Ovary (tissue), 9 donors: Measurements from ENCODE around the gene GRIPAP1. TPM values are rescaled to one million over a fixed set of nuclear protein-coding genes. Genes with fewer than 3 reads are reported as not detected.

Experiments used
- DNase-seq, 5 donors: peaks; one replicate each; pipeline ENCODE4 v3.0.0-alpha.2; 2019 to 2020
- H3K27ac ChIP-seq, 2 donors: fragments of 200-600 bp; one replicate each; pipeline versions ENCODE4 v1.5.1 to v1.8.0; 2019 to 2022
- H3K27me3 ChIP-seq: fragments of 200-600 bp; one replicate; pipeline ENCODE4 v1.8.0; 2022
- H3K36me3 ChIP-seq: fragments of 200-600 bp; sonication (generic); one replicate; pipeline ENCODE4 v1.5.1; 2019
- H3K4me1 ChIP-seq: one replicate; pipeline ENCODE4 v1.8.1; 2013; ENCODE audit warnings: mild to moderate bottlenecking, moderate library complexity; ENCODE audit not compliant: insufficient read depth
- H3K4me3 ChIP-seq: fragments of 200-600 bp; sonication (generic); one replicate; pipeline ENCODE4 v1.5.1; 2017
- H3K9me3 ChIP-seq, 2 donors: fragments of 200-600 bp in 1 of 2; sonication (generic) in 1 of 2; one replicate each; pipeline versions ENCODE4 v1.5.1 to v1.8.1; 2013 to 2019; ENCODE audit warnings: mild to moderate bottlenecking in 1 of 2, moderate library complexity in 1 of 2
- EP300 ChIP-seq: sonication (generic); formaldehyde crosslinking; IDR thresholded peaks from one replicate; pipeline ENCODE4 v1.6.1; 2017; ENCODE audit warnings: antibody characterized with exemption
- POLR2A ChIP-seq: fragments of 450-650 bp; IDR thresholded peaks from one replicate; pipeline ENCODE4 v1.6.1; 2017; ENCODE audit warnings: antibody characterized with exemption, mild to moderate bottlenecking, moderate library complexity
- WGBS, 3 donors: extraction: QIAGEN DNeasy Blood & Tissue Kit in 1 of 3; methylation state at CpG; one replicate each; pipeline versions ENCODE4 v1.1.5 to v1.1.7; 2013 to 2017; 5-methylcytosine and 5-hydroxymethylcytosine counted together
- intact Hi-C, 4 donors: fragments of 100-400 bp; cut with DNase I; formaldehyde crosslinking; loops; one replicate each; pipeline versions ENCODE4 v1.11.0 to v1.15.1; 2022 to 2023
- polyA plus RNA-seq, 2 donors: library from polyadenylated mRNA; stranded (reverse); fragments of 200-250 nt in 1 of 2; fragments of 350-450 nt in 1 of 2; fragmentation: Illumina TruSeq in 1 of 2; extraction: RNeasy Lipid Tissue Mini Kit (QIAGEN cat#74804) in 1 of 2; gene quantifications; one replicate each; pipeline ENCODE4 v1.2.3, GENCODE V29; 2013 to 2014
- total RNA-seq, 7 donors: library from RNA; depleted of rRNA in 2 of 7; stranded (reverse); fragments of >200 nt in 2 of 7; fragmentation: NEBNext Ultra II Directional in 3 of 7; extraction: Animal tissue kit (Norgen Biotek cat#: 25700) in 3 of 7; gene quantifications; one replicate each; pipeline versions ENCODE4 v1.1.0 to v1.2.4, GENCODE V29; 2016 to 2023
- TF ChIP-seq, protein P1 (sequence below), 3 donors: fragments of 450-650 bp in 2 of 3; fragments of 200-600 bp in 1 of 3; IDR thresholded peaks; one replicate each; pipeline versions ENCODE4 v1.5.1 to v1.8.0; 2016 to 2022; ENCODE audit warnings: antibody characterized with exemption in 3 of 3, mild to moderate bottlenecking in 1 of 3
- donor health status: DM: no; HTN: no; CAD: no; lungs with moderate emphysema.
- donor health status: DM: no; HTN: no; CAD: no.
- donor health status: Bipolar disorder and iron deficiency.
- donor health status: DM: yes; HTN: yes; CAD: no.
- donor health status: DM: no; HTN: no; CAD: no.
- donor health status: DM: yes; HTN: yes; CAD: no.

GRIPAP1 gene
- total and polyA plus RNA-seq, 9 donors, result 20.0 to 45.0 (median 31.2) TPM

DNA sequence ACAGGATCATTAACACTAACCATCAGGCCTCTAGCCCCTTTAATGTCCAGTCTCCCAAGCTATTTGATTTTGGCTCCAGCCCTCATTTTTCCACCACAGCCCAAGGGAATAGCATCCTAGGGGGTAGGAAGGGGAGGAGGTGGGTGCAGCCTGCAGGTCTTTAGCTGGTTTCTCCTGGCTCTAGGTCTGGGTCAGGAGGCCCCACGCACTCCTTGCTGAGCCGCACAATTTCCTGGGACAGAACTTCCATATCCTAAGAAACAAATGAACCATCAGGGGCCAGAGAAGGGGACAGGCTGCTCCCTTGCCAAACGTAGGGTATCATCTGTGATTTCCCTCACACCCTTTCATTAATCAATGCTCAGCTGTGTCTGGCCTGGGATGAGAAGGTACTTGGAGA is 28.0 kb downstream of the GRIPAP1 start:
- no peaks in the 10 kb centered on the region for H3K27me3 ChIP-seq
- H3K9me3 ChIP-seq, result no peaks in the 10 kb centered on the region
- DNase-seq, result no peak
- no peak for TF ChIP-seq POLR2A
- no peak for TF ChIP-seq EP300
- TF ChIP-seq, protein P1, sequence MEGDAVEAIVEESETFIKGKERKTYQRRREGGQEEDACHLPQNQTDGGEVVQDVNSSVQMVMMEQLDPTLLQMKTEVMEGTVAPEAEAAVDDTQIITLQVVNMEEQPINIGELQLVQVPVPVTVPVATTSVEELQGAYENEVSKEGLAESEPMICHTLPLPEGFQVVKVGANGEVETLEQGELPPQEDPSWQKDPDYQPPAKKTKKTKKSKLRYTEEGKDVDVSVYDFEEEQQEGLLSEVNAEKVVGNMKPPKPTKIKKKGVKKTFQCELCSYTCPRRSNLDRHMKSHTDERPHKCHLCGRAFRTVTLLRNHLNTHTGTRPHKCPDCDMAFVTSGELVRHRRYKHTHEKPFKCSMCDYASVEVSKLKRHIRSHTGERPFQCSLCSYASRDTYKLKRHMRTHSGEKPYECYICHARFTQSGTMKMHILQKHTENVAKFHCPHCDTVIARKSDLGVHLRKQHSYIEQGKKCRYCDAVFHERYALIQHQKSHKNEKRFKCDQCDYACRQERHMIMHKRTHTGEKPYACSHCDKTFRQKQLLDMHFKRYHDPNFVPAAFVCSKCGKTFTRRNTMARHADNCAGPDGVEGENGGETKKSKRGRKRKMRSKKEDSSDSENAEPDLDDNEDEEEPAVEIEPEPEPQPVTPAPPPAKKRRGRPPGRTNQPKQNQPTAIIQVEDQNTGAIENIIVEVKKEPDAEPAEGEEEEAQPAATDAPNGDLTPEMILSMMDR (IDR thresholded peaks at IDR 0.05), result no peak
- WGBS, 3 donors, result 74 to 75% (median 75%) methylated on average over 3 of the region's 3 CpGs
- no peaks in the 10 kb centered on the region for H3K36me3 ChIP-seq
- H3K4me1 ChIP-seq, result no peaks in the 10 kb centered on the region
- intact Hi-C loops, result no loop called here
- H3K27ac ChIP-seq, result no peak overlapping the region
- no peak overlapping the region for H3K4me3 ChIP-seq

DNA sequence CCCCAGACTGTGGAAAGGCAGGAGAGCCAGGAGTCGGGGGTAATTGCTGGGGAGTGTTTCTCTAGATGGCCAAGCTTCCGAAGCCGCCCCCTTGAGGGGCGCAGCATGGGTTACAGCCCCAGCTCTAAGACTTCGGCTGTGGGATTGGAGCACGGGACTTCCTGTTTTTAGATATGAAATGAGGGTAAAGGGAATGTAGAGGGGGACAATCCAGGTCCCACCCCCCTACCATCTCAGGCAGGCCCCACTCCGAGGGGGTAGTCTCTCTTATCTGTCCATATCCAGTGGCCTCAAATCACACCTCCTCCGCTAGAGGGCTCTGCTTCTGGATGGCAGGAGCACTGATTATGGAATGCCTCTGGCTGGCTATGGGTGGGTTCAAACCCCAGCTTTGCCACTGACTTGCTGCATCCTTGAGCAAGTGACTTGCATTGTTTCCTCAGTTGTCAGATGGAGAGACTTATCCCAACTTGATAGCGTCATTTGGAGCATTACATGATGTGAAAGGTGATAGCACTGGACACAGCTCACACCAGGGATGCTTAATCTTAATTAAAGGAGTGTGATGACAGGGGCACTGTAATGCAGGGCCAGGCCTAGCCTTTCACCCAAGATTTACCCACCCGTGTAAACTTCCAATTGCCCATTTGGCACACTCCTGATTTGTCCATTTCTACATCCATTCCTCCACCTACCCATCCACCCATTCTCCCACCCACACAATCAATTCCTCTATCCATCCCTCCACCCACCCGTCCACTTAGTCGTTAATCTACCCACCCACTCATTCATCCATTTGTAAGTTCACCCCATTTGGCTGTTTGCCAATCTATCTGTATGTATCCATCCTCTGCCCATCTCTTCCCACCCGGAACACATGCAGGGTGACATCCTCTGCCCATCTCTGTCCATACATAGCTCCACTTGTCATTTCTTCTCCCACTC is 29.6 kb downstream of the GRIPAP1 start:
- Histone ChIP-seq H3K9me3 (no peaks in the 10 kb centered on the region), H3K27ac (no peak overlapping the region), H3K4me1 (no peaks in the 10 kb centered on the region), H3K27me3 (no peaks in the 10 kb centered on the region), H3K36me3 (no peaks in the 10 kb centered on the region), H3K4me3 (peak overlapping the region; percentile 28)
- peak in 2 of 5 donors; percentile 30 to 45 for DNase-seq
- intact Hi-C loops, result no loop called here
- 34 to 40% (median 38%) methylated on average over 13 of the region's 13 CpGs for WGBS, 3 donors
- TF ChIP-seq POLR2A (no peak), EP300 (no peak)
- TF ChIP-seq, protein P1 (IDR thresholded peaks at IDR 0.05), result no peak

DNA sequence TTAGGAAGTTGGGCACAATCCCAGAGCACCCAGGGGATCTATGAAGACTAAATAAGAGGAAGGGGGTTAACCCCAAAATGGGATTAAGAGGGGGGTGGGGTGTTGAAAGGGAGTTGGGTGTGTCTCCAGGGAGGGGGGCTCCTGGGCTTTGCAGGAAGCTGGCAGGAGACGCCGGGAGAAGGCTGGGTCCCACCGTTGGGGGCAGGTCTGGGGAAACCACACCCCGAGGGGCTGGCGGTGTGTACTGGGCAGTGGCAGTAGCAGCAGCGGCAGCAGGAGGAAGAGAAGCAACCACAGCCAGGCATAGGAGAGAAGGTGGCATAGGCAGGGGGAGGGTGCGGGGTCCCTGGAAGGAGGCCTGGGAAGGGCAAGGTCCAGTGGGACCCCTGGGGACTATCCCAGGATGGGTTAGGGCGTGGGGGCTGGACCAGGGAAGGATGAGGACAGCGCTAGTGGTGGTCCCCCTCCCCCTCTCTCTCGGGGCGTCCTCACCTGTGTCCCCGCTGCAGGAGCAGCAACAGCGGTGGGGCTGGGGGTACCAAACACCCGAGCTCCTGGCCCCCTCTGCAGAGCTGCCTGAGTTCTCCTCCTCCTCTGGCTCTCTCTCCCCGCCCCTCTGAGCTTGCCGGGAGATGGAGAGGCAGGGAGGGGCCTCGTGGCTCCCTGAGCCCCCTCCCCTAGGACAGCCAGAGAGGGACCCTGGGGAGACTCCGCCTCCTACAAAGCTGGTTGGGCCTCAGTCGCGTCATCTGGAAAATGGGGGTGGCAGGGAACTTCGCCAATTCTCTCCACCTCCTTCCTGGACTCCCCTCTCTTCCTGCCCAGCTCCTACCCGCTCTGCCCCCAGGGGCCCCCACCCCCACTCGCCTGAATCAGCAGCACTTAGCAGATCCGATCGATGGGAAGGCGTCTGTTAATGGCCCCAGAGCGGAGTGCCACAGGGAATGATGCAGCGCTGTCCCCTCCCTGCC is 30.5 kb downstream of the GRIPAP1 start, which contains the start of gene KCND1:
TSS of gene KCND1 (minus strand) at position 596 of the 971 bp plus-strand sequence. CDS start 1,573 bp downstream, outside the sequence.
- intact Hi-C loops, result no loop called here
- H3K27me3 ChIP-seq, result no peaks in the 10 kb centered on the region

More for the DNA sequence above, 30.5 kb downstream of the GRIPAP1 start, which contains the start of gene KCND1:
- Histone ChIP-seq H3K9me3 (no peaks in the 10 kb centered on the region), H3K4me3 (peak within 1 kb of the TSS; percentile 28), H3K27ac (no peak within 1 kb of the TSS), H3K36me3 (no peaks in the 10 kb centered on the region), H3K4me1 (no peaks in the 10 kb centered on the region)
- TF ChIP-seq EP300 (no peak), POLR2A (no peak)
- TF ChIP-seq, protein P1 (IDR thresholded peaks at IDR 0.05), result no peak
- DNase-seq, result peak in 3 of 5 donors; percentile 33 to 58 (median 47)
- WGBS, 3 donors, result 27 to 30% (median 29%) methylated on average over 26 to 28 of the region's 28 CpGs
